ENCODE measurements around the gene ARMC12. TPM values are rescaled to one million over a fixed set of nuclear protein-coding genes. Genes with fewer than 3 reads are reported as not detected.

The ARMC12 gene
- total and polyA plus RNA-seq, 8 donors = 0.45 to 1.7 (median 0.84) TPM

DNA sequence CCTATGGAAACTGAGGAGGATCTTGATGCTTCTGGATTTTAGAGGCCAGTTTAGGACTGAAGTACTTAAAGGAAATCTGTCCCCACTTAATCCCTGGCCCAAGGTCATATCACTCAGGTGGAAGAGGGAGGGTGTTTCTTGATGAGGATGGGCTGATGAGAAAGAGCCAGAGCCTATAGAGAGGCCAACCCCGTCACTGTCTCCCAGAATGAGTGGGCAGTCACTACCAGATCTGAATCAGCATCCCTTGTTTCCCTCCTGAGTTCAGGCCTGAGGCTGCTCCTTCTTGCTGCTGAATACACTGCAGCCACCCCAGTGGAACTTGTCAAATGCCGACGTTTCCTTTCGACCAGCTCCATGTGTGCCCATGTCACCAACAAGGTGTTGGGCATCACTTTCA lies 14.8 kb downstream of the ARMC12 start:
- no peaks in the 10 kb centered on the region for H3K36me3 ChIP-seq
- H3K27me3 ChIP-seq = no peaks in the 10 kb centered on the region
- no peak for ATAC-seq
- no peak for DNase-seq
- no peaks in the 10 kb centered on the region for H3K4me1 ChIP-seq
- no peak for TF ChIP-seq CTCF (IDR thresholded peaks at IDR 0.05)
- no peak overlapping the region for H3K4me3 ChIP-seq
- intact Hi-C loops (cut with DNase I) = no loop called here
- peaks cover 0 to 8% of the 10 kb centered on the region in 2 donors for H3K9me3 ChIP-seq
- H3K27ac ChIP-seq = no peak overlapping the region

DNA sequence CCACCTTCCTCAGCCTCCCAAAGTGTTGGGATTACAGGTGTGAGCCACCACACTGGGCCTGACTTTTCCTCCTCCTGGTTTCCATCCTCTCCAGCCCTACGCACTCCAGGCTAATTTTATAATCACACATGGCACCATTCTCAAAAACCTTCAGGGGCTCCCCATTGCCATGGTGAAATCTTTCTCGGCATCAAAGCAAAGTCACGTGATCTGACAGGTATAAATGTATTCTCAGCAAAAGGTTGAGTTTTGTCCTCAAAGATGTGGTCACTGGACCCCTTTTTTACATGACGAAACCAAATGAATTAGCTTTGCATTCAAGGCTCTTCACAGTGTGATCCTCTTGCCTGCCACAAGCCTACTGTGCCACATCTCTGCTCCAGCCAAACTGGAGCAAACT lies 15.5 kb downstream of the ARMC12 start:
- Histone ChIP-seq H3K36me3 (no peaks in the 10 kb centered on the region), H3K27ac (no peak overlapping the region), H3K27me3 (no peaks in the 10 kb centered on the region), H3K9me3 (peaks cover 0 to 8% of the 10 kb centered on the region in 2 donors), H3K4me3 (no peak overlapping the region), H3K4me1 (no peaks in the 10 kb centered on the region)
- no peak for DNase-seq
- TF ChIP-seq CTCF (IDR thresholded peaks at IDR 0.05) = no peak
- intact Hi-C loops (cut with DNase I) = no loop called here
- no peak for ATAC-seq

- no peak overlapping the region for H3K27ac ChIP-seq
- H3K9me3 ChIP-seq = no peaks in the 10 kb centered on the region
- no peak for DNase-seq
- peak; percentile 84 for ATAC-seq
- H3K4me1 ChIP-seq = no peaks in the 10 kb centered on the region
- peaks cover 0 to 2% of the 10 kb centered on the region in 2 donors for H3K27me3 ChIP-seq
- intact Hi-C loops (cut with DNase I) = no loop called here
- H3K36me3 ChIP-seq = no peaks in the 10 kb centered on the region
- no peak for TF ChIP-seq CTCF (IDR thresholded peaks at IDR 0.05)
- H3K4me3 ChIP-seq = no peak overlapping the region
Observed at GRCh38 chr6:35754452-35755277, 17.8 kb downstream of the ARMC12 start.

GRCh38 chr6:35755278-35755924 lies 18.6 kb downstream of the ARMC12 start:
- Histone ChIP-seq H3K4me1 (no peaks in the 10 kb centered on the region), H3K27me3 (peaks cover 0 to 9% of the 10 kb centered on the region in 2 donors), H3K4me3 (no peak overlapping the region), H3K36me3 (no peaks in the 10 kb centered on the region), H3K9me3 (no peaks in the 10 kb centered on the region), H3K27ac (no peak overlapping the region)
- DNase-seq = no peak
- no peak for ATAC-seq
- intact Hi-C loops (cut with DNase I) = no loop called here
- TF ChIP-seq CTCF (IDR thresholded peaks at IDR 0.05) = no peak

DNA sequence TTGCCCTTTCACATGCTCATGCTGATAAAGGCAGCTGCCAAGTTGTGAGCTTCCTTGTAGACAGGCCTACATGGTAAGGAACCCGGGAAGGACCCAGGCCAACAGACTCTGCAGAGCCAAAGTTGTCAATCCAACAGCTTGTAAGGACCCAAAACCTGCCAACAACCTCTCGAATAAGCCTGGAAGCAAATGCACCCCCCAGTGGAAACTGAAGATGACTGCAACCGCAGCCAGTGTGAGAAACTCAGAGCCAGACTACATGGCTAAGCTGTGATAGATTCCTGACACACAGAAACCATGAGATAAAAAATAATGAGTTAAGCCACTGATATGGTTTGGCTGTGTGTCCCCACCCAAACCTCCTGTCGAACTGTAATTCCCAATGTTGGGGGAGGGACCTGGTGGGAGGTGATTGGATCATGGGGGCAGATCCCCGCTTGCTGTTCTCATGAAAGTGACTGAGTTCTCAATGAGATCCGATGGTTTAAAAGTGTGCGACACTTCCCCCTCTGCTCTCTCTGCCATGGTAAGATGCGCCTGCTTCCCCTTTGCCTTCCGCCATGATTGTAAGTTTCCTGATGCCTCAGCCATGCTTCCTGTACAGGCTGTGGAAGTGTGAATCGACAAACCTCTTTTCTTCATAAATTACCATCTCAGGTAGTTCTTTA lies 20.8 kb downstream of the ARMC12 start:
- intact Hi-C loops (cut with DNase I) = no loop called here
- DNase-seq (no peak), ATAC-seq (no peak)
- Histone ChIP-seq H3K27ac (no peak overlapping the region), H3K27me3 (peaks cover 0 to 31% of the 10 kb centered on the region in 2 donors), H3K4me3 (no peak overlapping the region), H3K9me3 (no peaks in the 10 kb centered on the region), H3K4me1 (no peaks in the 10 kb centered on the region), H3K36me3 (no peaks in the 10 kb centered on the region)
- TF ChIP-seq CTCF (IDR thresholded peaks at IDR 0.05) = no peak

All from left lung (tissue), 10 donors.